Loucy (cell line): ENCODE data around the gene COL27A1.

Source experiments
- H2AFZ ChIP-seq: fragments of 200-600 bp; sonication (generic); 2 replicates; pipeline ENCODE4 v1.6.0; 2016; ENCODE audit warnings: antibody characterized with exemption, mild to moderate bottlenecking, low read length, moderate library complexity
- H3F3A ChIP-seq: fragments of 200-600 bp; 2 replicates; pipeline ENCODE4 v1.6.0; 2016; ENCODE audit warnings: antibody characterized with exemption, low read depth, mild to moderate bottlenecking
- H3K27me3 ChIP-seq: fragments of 200-600 bp; sonication (generic); 2 replicates; pipeline ENCODE4 v1.6.1; 2014; ENCODE audit warnings: low read length, mild to moderate bottlenecking; ENCODE audit not compliant: insufficient read depth, poor library complexity, severe bottlenecking
- H3K36me3 ChIP-seq: fragments of 200-600 bp; sonication (generic); 2 replicates; pipeline ENCODE4 v1.6.1; 2016; ENCODE audit warnings: low read length; ENCODE audit not compliant: insufficient read depth
- H3K4me1 ChIP-seq: fragments of 200-600 bp; sonication (generic); 2 replicates; pipeline ENCODE4 v1.5.1; 2014; ENCODE audit warnings: low read length, mild to moderate bottlenecking; ENCODE audit not compliant: insufficient read depth, poor library complexity, severe bottlenecking
- H3K4me2 ChIP-seq: fragments of 200-600 bp; sonication (generic); 2 replicates; pipeline ENCODE4 v1.6.0; 2014; ENCODE audit warnings: antibody characterized with exemption, low read length, low read depth, mild to moderate bottlenecking; ENCODE audit not compliant: poor library complexity, severe bottlenecking
- H3K4me3 ChIP-seq: fragments of 200-600 bp; sonication (generic); 2 replicates; pipeline ENCODE4 v1.5.1; 2014; ENCODE audit warnings: low read length, mild to moderate bottlenecking, mixed read lengths; ENCODE audit not compliant: poor library complexity, severe bottlenecking
- H3K79me2 ChIP-seq: fragments of 200-600 bp; sonication (generic); 2 replicates; pipeline ENCODE4 v1.6.1; 2014; ENCODE audit warnings: low read length; ENCODE audit not compliant: insufficient read depth
- H3K9ac ChIP-seq: fragments of 200-600 bp; sonication (generic); 2 replicates; pipeline ENCODE4 v1.6.0; 2014; ENCODE audit warnings: mild to moderate bottlenecking, low read depth, low read length, moderate library complexity; ENCODE audit not compliant: poor library complexity, severe bottlenecking
- H3K9me2 ChIP-seq: fragments of 200-600 bp; sonication (generic); replicated peaks from 2 replicates; pipeline ENCODE4 v1.6.1; 2016; ENCODE audit warnings: low read depth, low read length, mixed read lengths
- H3K9me3 ChIP-seq: fragments of 200-600 bp; sonication (generic); 2 replicates; pipeline ENCODE4 v1.6.1; 2014; ENCODE audit warnings: mild to moderate bottlenecking, antibody characterized with exemption, low read length, low read depth; ENCODE audit not compliant: insufficient read depth
- H4K20me1 ChIP-seq: fragments of 200-600 bp; sonication (generic); 2 replicates; pipeline ENCODE4 v1.6.0; 2014; ENCODE audit warnings: antibody characterized with exemption, low read length, mild to moderate bottlenecking; ENCODE audit not compliant: insufficient read depth, poor library complexity, severe bottlenecking
- EZH2phosphoT487 ChIP-seq: fragments of 200-600 bp; IDR thresholded peaks from 2 replicates; pipeline ENCODE4 v1.6.1; 2018; ENCODE audit warnings: antibody characterized with exemption, mild to moderate bottlenecking, moderate library complexity, borderline replicate concordance
- TF ChIP-seq, protein P1 (sequence below): fragments of 200-600 bp; sonication (generic); conservative IDR thresholded peaks from 2 replicates; pipeline ENCODE4 v1.5.1; 2014; ENCODE audit warnings: mild to moderate bottlenecking, antibody characterized with exemption, low read length

Gene COL27A1

DNA sequence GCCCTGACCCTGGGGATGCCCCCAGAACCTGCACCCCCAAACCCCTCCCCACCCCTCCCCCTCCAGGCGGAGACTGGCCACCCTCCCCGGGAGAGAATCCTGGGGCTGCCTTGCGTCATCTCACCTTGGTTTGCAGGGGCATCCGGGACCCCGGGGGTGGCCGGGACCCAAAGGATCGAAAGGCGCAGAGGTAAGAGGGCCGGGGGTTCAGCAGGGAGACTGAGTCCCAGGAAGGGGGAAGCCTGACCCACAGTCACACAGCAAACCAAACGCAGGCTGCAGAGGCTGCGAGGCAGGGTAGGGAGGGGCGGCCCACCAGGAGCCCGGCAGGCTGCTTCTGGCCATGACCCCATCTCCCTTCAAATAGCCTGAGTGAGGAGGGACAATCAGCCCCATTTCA, 133.8 kb downstream of the COL27A1 start:
- no peak overlapping the region for H3K4me2 ChIP-seq
- H3K9ac ChIP-seq: no peak overlapping the region
- H3K36me3 ChIP-seq: no peaks in the 10 kb centered on the region
- H3K9me2 ChIP-seq: no peaks in the 10 kb centered on the region
- no peaks in the 10 kb centered on the region for H3K79me2 ChIP-seq
- H3K9me3 ChIP-seq: no peaks in the 10 kb centered on the region
- H4K20me1 ChIP-seq: no peaks in the 10 kb centered on the region
- H3K27me3 ChIP-seq: no peaks in the 10 kb centered on the region
- no peak overlapping the region for H2AFZ ChIP-seq
- H3K4me1 ChIP-seq: no peaks in the 10 kb centered on the region
- no peak overlapping the region for H3K4me3 ChIP-seq
- H3F3A ChIP-seq: no peaks in the 10 kb centered on the region
- TF ChIP-seq EZH2phosphoT487: no peak
- TF ChIP-seq, protein P1, sequence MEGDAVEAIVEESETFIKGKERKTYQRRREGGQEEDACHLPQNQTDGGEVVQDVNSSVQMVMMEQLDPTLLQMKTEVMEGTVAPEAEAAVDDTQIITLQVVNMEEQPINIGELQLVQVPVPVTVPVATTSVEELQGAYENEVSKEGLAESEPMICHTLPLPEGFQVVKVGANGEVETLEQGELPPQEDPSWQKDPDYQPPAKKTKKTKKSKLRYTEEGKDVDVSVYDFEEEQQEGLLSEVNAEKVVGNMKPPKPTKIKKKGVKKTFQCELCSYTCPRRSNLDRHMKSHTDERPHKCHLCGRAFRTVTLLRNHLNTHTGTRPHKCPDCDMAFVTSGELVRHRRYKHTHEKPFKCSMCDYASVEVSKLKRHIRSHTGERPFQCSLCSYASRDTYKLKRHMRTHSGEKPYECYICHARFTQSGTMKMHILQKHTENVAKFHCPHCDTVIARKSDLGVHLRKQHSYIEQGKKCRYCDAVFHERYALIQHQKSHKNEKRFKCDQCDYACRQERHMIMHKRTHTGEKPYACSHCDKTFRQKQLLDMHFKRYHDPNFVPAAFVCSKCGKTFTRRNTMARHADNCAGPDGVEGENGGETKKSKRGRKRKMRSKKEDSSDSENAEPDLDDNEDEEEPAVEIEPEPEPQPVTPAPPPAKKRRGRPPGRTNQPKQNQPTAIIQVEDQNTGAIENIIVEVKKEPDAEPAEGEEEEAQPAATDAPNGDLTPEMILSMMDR: no peak

DNA sequence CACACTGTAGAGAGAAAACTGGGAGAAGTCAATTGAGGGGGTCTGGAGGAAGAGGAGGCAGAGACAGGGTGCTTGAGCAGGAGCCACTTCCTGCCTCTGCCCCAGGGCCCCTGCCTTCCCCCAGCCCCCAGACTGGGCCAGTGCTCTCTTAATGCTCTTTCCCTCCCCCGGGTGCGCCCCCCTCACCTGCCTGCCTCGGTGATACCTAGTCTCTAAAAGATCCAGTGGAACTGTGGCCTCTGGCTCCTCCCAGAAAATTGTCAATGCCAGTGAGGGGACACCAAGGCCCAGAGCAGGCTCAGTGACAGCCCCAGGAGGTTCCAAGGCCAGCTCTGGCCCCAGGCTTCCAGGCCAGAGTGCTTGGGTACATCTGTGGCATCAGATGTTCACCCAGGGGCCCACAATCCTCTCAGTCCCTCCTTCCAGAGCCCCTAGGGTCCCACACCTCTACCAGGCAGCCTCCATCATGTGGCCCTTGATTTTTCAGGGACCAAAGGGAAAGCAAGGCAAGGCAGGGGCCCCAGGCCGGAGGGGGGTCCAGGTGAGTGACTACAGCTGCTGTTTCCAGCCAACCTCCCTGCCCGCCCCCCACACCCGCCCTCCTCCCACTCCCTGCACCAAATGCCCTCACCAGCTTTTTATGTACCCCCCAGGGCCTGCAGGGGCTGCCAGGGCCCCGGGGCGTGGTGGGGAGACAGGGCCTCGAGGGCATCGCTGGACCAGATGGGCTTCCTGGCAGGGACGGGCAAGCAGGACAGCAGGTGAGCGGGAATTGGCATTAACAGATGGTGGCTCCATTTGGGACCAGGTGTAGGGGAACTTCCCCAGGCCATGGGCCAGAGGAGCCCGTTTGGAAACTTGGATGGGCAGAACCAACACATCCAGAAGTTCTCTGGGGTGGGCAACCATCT, 134.5 kb downstream of the COL27A1 start:
- Histone ChIP-seq H3K4me1 (no peaks in the 10 kb centered on the region), H2AFZ (no peak overlapping the region), H3K79me2 (no peaks in the 10 kb centered on the region), H3K9me3 (no peaks in the 10 kb centered on the region), H3K36me3 (no peaks in the 10 kb centered on the region), H3K9me2 (no peaks in the 10 kb centered on the region), H3F3A (no peaks in the 10 kb centered on the region), H3K27me3 (no peaks in the 10 kb centered on the region), H3K4me2 (no peak overlapping the region), H3K9ac (no peak overlapping the region), H4K20me1 (no peaks in the 10 kb centered on the region), H3K4me3 (no peak overlapping the region)
- no peak for TF ChIP-seq EZH2phosphoT487
- TF ChIP-seq, protein P1: no peak

DNA sequence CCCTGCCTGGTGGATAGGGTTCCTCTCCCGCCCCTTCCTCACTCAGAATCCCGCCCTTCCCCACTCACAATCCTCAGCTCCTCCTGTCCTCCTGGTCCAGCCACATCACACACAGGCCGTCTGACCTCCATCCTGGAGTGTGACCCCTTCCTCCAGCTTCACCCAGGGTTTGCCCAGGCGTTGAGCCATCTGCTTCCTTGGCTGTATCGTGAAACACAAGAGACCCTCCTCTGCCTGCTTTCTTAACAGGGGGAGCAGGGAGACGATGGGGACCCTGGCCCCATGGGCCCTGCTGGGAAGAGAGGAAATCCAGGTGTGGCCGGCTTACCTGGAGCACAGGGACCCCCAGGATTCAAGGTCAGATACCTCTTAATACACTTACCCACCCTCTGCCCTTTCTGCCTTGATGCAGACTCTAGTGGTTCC, 135.2 kb downstream of the COL27A1 start:
- H3K4me1 ChIP-seq: no peaks in the 10 kb centered on the region
- no peaks in the 10 kb centered on the region for H3K27me3 ChIP-seq
- H3K9ac ChIP-seq: no peak overlapping the region
- no peak overlapping the region for H3K4me2 ChIP-seq
- no peaks in the 10 kb centered on the region for H4K20me1 ChIP-seq
- no peaks in the 10 kb centered on the region for H3F3A ChIP-seq
- TF ChIP-seq EZH2phosphoT487: no peak
- TF ChIP-seq, protein P1: no peak
- H3K9me3 ChIP-seq: no peaks in the 10 kb centered on the region
- H3K9me2 ChIP-seq: no peaks in the 10 kb centered on the region
- no peaks in the 10 kb centered on the region for H3K36me3 ChIP-seq
- no peak overlapping the region for H2AFZ ChIP-seq
- no peak overlapping the region for H3K4me3 ChIP-seq
- H3K79me2 ChIP-seq: no peaks in the 10 kb centered on the region
